GM19463 (cell line): ENCODE results near the gene SPATS2L.

Experiments
- ATAC-seq: cut with Tn5 transposase; IDR thresholded peaks from one replicate; pipeline ENCODE4 v1.9.1; 2021; ENCODE audit warnings: mild to moderate bottlenecking, moderate library complexity; ENCODE audit not compliant: unreplicated experiment

The SPATS2L gene

DNA sequence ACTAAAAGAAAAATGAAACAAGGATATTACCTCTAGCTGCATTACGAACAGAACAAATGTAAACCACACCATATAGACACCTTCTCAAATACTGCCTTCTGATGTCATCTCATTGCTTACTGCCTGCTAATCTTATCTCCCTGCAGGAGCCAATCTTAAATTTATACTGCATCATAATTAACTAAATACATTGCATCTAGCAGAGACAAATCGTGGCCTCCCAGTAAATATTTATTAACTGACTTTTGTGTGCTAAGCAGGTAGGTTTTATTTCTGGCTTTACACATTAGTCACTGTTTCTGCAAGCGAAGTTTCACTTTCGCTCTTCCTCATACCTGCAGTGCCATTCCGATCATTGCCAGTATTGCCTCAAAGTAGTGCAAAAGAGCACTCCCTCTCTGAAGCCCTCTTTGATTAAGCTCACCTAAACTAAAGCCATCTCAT lies 67.5 kb downstream of the SPATS2L start:
- ATAC-seq, result peak; percentile 75

DNA sequence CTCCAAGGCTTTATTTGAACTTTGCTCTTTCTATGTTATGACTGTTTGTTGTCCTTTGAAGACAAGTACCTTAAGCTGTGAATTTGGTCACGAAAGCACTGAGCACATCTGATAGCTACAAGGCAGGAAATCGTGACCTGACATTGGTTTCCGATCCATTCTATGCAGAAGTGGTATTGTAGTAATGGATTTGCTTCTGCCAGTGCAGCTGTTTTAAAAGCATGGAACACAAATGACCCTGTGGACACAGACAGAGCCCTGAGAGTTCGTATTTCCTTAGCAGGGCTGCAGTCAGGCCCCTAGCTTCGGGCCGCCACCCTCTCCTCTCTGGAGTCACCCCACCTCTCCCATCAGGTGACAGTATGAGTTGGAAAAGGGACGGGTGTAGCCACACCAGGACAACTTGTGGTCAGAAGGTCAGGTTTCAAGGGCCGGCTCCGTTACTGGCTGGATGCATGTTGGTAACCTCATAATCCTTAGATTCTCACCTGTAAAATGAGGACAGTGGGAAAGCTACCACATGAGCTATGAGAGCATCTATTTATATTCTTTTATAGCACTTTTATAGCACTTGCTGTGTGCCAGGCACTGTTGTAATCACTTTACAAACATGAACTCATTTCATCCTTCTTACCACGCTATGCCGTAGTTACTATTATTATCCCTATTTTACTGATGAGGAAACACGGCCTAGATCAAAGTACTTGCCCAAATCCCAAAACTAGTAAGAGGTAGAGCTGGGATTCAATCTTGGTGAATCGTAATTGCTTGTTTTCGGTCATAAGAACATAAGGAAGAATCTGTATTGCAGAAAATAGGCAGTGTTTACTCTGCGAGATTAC lies 70.2 kb downstream of the SPATS2L start:
- ATAC-seq, result peak; percentile 26

DNA sequence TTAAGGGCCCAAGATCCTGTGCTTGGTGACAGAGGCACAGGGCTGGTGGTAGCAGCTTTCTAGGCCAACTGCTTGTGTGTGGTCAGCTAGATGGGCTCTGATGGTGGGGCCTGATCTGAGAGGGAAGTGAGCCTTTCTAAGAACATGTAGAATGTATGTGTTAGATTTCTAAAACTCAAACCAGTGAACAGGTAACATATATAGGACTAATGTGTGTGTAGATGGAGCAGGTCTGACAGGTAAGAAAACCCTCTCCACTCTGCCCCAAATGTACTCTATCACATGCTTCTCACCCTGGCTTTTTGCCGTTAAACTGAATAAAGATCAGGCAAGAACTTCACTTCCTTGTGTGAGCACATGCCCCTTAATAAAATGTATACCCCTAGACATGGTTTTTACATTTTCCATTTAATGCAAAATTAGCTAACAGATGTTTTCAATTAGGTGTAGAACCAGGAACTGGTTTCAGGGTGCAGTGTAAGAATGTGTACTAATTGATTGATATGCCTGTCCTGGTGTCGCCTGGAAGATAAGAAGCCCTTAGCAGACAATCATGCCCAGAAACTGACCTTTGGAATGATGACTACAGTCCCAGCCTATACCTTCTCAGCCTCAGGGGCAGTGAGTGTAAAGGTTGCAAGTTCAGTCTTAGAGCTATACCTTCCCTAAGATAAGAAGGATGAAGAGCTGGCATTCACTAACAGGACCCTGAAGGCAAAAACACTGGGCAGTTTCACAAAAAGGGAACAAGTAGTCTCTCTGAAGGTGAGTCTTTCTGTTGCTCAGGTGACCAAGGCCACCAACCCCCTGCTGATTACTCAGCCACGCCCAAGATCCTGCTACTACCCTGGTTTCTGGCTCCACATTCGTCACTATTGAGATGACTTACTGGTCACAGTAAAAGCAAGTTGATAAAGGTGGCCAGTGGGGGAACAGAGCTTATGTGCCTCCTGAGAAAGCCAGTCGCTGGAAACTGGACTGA lies 71.2 kb downstream of the SPATS2L start:
- ATAC-seq, result no peak

DNA sequence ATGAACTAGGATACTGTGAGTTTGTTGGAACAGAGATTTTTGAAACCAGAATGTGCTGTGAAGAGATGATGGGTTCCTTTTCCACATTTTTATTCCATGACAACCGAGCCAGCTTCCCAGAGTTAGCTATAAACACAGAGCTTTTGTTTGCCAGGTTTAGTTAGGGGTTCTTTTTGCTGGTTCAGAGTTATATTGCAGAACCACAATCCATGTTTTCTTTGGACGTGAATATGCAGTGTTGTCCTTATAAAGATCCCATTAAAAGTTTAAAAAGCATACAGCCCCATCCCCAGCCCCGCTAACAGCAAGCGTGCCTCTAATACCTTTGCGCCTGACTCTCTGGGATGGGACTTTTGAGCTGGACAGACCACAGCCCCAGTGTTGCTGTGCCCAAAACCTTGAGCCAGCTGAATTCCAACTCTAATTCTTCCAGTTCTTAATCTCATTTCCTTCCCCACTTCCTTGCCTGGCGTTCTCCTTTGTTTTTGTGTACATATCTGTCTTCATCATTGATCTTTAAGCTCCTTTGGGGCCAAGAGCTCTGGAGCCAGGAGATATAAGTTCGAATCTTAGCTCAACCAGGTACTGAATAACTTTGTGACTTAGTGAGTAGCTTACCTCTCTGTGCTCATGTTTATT lies 72.3 kb downstream of the SPATS2L start:
- no peak for ATAC-seq

DNA sequence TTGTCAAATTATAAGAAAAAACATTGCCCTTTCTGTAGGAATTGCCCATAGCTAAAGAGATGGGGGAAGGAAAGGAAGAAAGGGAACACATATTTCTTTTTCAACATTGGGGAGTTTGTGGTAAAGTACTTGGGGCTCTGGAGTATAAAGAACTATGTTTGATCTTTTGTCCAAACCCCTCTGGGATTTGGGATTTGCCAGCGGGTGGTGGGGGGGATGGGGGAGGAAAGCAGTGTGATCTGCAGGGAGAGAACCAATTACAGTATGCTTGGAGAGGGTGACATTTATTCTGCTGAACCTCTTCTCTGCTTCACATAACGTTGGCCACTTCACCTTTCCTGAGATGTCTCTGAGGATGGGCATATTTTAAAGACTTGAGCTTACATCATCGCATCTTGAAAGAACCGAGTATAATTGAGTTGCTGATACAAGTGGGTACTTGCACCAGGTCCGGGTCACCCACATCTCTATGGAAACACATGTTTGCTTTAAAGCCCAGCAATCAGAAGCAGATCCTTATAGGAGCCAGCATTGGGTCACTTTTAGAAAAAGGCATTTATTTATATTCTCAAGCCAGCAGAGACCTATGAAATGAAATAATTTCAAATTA lies 73.1 kb downstream of the SPATS2L start:
- no peak for ATAC-seq

DNA sequence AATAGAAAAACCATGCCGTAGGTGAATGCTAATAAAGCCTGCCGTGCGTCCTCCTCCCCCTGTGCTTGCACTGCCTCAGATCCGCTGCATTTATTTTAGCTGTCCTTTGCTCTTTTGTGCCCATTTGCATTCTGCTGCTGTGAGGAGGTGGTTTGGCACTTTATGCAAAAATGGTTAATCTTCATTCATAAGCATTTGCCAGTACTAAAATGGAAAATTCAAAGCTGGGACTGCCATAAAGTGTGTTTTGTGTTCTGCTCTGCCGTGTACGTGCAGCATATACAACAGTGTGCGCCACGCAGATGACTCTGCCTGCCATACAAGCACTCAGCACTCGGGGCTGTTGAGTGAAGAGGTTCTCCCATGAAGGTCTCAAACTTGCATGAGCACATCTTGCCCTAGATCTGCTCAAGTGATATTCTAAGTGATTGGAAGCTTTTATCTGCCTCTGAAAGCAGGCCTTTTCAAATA lies 73.6 kb downstream of the SPATS2L start:
- no peak for ATAC-seq

DNA sequence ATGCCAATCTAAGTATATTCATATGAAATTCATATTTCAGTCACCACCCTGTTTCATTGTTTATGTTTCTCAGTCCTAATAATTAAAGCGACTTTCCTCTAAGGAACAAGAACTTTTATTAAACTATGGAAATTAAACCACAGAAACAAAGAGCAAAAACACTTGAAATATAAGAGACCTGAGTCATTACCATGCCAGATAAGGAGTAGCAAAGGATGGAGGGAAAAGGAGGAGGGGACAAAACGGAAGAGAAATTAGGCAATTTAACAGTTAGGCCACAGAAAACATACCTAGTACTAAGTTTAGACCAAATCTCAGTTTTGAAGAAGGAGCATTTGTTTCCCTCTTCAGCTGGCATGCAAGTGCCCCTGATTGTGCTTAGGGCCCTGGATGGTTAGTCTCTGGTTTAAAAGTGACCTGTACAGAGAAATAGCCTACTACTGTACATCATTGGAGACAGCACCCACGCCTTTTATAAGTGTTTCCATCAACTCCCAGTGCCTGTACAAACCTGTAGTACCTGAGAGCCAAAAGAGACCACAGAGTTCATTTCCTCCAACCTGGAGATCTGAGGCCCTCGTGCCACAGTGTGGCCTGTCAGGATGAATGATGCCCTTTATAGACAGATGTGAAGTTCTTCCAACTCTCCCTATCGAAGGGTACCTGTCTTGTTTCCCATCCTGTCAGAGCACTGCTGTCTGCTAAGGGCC lies 74.5 kb downstream of the SPATS2L start:
- ATAC-seq, result peak; percentile 34

DNA sequence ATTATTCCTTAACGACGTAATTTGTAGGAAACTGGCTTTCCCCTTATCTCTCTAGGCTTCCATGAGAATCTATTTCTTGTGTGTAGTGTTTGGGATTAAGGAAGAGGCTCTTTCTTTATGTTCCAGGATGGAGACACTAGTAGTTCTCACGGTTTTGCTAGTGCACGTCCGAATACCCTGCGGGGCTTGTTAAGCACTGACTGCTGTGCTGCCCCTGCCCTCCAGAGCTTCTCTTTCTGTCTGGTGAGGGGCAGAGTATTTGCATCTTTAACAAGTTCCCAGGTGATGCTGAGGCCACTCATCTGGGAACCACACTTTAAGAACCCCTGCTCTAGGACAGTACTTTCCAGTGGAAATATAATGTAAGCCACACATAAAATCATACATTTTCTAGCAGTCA lies 76.4 kb downstream of the SPATS2L start:
- no peak for ATAC-seq

DNA sequence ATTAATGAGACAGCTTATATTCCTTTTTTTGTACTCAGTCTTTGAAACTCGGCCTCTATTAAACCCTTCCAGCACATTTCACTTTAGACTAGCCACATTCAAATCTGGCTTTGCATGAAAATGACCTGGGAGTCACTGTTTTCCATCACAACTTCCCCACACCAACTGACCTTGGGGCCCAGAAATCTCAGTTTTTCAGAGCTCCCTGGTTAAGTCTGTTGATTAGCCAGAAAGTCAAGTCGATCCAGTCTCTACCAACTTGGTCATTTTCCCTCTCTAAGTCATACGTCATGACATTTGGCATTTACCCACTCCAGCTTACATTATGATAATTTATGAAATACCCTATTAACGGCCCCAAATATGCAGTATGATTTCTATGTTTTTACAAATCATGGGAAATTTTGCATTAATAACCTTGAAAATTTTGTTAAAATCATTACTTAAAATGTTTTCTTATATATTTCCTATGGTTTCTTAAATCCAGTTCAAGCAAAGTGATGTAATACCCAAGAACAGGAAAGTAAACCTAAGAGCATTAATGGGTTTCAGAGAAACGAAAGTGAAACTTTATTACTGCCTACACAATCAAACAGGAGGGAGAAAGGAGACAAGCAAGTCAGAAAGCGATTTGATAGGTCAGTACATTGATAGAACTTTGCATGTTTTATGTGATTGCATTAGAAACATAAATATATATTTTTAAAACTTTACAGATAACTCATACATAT lies 77.1 kb downstream of the SPATS2L start:
- no peak for ATAC-seq

DNA sequence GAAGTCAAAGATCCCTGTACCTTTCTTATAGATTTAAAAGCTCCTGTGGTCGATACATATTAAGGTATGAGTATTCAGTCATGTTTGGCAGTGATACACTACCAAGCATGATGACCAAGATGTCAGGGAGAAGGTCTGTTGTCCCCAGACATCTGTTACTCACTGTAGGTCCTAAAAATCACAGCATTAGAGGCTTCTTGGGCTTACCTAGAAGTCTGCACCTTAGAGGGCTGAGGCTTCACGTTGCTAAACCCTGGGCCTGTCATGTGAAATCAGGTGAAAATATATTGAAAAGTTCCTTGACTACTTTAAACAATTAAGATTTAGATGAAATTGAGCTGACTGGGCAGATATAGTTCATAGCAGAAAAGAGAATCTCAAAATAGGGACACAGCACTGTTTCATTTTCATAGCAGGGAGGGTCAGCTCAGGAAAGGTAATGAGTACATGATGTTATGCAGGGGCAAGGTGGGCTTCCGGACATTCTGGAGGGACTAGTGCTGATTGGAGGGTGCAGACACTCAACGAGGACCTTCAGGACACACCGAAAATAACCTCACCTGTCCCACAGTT lies 78.7 kb downstream of the SPATS2L start:
- ATAC-seq, result no peak

DNA sequence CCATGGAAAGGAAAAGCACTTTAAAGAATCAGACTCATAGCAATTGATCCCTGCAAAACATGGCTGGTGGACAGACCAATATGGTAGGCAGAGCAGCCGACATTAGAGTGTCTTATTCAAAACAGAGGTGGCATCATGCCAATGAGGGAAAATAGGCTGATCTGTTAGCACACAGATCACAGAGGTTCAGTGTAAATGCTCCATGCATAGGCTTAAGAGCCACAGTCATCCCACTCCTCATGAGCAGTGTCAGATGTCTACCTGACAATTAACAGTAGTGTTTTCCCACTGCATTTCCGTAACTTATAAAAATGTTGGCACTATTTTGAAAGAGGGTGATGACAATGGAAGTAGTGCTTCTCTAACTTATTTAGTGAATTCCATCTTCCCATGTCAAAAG lies 86.7 kb downstream of the SPATS2L start:
- ATAC-seq, result no peak

DNA sequence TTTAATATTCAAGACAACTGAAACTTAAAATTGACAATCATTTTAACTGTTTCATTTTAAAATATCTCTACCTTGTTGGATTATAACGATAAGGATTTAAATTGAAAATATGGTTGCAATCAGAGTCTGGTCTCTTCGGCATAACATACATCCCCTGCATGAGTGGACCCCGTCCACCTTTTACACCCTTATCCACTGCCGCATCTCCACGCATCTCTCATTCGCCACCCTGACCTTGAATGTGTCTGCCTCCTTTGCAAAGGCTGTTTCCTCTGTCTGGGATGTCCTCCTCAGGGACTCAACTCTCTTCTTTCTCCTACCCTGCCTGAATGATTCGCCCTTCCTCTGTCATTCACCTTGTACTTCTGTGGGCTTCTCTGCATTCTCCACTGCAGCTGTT lies 87.6 kb downstream of the SPATS2L start:
- no peak for ATAC-seq

DNA sequence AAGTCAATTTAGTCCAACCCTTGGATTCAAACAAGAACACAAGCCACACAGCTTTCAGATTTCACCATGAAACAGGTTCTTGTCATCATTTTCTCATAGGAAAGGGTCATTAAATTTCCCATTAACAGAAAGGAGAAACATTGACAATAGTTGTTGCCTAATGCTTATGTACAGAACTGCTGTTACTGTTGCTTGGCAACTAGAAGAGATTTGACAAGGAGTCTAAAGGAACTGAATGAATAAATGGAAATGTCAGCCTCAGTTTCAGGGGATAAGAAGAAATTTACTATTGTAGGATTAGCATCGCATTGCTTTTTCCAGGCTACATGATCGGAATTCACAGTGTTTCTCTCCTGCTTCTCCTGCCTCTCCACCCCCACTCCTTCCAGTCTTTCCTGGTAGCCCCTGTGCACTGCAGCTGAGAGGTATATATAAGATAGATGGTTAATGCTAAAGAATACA lies 90.3 kb downstream of the SPATS2L start:
- ATAC-seq, result no peak

DNA sequence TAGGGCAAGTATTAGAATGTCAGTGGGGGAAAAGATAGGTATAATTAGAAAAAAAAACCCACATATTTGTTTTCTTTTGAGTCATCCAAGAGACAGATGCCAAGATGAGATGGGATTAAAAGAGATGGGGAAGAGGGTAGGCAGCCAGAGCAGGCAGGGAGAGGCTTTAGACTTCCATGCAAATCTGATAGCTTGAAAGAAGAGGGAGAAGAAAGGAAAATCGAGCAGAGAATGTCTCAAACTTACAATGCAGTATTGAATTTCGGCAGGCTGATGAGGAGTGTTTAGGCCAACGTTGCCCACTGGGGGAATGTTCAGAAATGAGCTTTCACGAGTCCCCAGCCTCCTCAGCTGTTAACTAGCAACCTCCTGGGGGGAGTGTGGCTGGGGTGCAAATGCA lies 91.3 kb downstream of the SPATS2L start:
- ATAC-seq, result no peak

DNA sequence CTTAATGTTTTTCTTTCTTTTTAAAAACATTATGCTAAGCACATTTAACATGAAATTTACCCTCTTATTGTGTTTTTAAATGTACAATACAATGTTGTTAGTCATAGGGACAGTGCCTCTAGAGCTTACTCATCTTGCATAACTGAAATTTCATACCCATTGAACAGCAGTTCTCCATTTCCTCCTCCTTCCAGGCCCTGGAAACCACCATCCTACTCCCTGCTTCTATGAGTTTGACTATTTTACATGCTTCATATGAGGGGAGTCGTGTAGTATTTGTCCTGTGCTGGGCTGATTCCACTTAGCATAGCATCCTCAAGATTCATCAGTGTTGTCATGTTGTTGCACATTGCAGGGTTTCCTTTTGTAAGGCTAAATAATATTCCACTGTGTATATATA lies 92.6 kb downstream of the SPATS2L start:
- peak; percentile 53 for ATAC-seq

DNA sequence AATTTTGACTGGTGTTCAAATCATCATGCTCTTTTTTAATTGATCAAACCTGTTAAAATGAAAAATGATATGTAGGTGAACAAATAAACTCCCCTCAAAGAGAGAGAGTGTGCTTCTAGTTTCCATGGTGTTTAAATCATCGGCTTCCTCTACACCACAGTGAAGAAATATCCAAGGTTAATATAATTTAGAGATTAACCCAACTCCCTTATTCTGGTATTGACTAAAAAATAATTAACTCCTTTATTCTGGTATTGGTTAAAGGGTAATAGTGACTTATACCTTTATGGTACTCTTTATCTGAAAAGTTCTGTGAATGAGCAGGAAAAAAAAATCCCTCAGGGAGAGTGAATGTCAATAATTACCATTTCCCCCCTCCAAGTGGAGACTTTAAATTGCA lies 93.1 kb downstream of the SPATS2L start:
- ATAC-seq, result no peak

DNA sequence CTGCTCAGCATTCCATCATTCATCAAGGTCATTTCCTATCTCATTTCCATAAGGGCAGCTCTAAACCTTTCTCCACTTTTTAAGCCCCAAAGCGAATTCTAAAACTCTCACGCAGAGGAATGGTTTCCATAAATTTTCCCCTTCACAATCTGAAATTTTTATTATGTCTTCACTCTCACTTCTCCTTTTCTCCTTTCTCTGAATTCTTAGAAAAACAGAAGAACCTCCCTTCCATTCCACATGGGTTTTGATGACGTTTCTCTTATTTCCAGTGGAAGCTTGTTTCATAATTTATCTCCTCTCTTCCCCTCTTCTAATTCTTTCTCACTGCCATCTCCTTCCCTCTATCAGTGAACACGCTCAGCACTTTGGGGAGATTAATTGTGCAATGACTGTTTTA lies 97.3 kb downstream of the SPATS2L start:
- ATAC-seq, result no peak

DNA sequence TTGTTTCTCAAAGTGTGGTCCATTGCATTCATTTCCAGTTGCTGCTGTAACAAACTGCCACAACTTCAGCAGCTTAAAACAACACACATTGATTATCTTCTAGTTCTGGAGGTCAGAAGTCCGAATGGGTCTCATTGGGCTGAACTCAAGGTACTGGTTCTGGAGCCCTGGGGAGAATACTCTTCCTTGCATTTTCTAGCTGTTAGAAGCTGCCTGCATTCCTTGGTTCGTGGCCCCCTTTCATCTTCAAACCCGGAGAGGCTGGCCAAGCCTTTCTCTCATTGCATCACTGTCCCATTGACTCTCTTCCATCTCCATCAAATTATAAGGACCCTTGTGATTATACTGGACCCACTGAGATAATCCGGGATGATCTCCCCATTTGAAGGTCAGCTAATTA lies 98.1 kb downstream of the SPATS2L start:
- no peak for ATAC-seq
